ENCODE measurements around the gene ZNF266. TPM values are rescaled to one million over a fixed set of nuclear protein-coding genes. Genes with fewer than 3 reads are reported as not detected.

ZNF266 gene
- total RNA-seq, 1 donor from 2014 or later = 20.9 TPM

GRCh38 chr19:9430444-9430843 lies 4.9 kb downstream of the ZNF266 start:
- no peak for DNase-seq (ENCODE audit: low spot score)
- peaks cover 35% of the 10 kb centered on the region for H3K36me3 Mint-ChIP-seq (ENCODE audit: low read depth, unreplicated experiment)

GRCh38 chr19:9427941-9428340 lies 7.4 kb downstream of the ZNF266 start:
- Mint-ChIP-seq H3K27ac (ENCODE audit: unreplicated experiment) (no peak overlapping the region), H3K9me3 (ENCODE audit: unreplicated experiment) (peaks cover 8% of the 10 kb centered on the region), H3K4me3 (ENCODE audit: unreplicated experiment) (no peak overlapping the region), H3K4me1 (ENCODE audit: unreplicated experiment) (no peaks in the 10 kb centered on the region), H3K36me3 (ENCODE audit: low read depth, unreplicated experiment) (peaks cover 56% of the 10 kb centered on the region), H3K27me3 (ENCODE audit: unreplicated experiment) (peaks cover 6% of the 10 kb centered on the region)
- no peak for DNase-seq (ENCODE audit: low spot score)
- no peak for TF ChIP-seq CTCF (IDR thresholded peaks at IDR 0.05; ENCODE audit: unreplicated experiment)

More at GRCh38 chr19:9430444-9430843, 4.9 kb downstream of the ZNF266 start:
- H3K27me3 Mint-ChIP-seq (ENCODE audit: unreplicated experiment) = peaks cover 3% of the 10 kb centered on the region
- TF ChIP-seq CTCF (IDR thresholded peaks at IDR 0.05; ENCODE audit: unreplicated experiment) = no peak
- no peaks in the 10 kb centered on the region for H3K9me3 Mint-ChIP-seq (ENCODE audit: unreplicated experiment)
- peak overlapping the region; percentile 10 for H3K4me3 Mint-ChIP-seq (ENCODE audit: unreplicated experiment)
- H3K27ac Mint-ChIP-seq (ENCODE audit: unreplicated experiment) = no peak overlapping the region
- H3K4me1 Mint-ChIP-seq (ENCODE audit: unreplicated experiment) = peaks cover 4% of the 10 kb centered on the region

GRCh38 chr19:9413240-9413954 lies 22.0 kb downstream of the ZNF266 start:
- Mint-ChIP-seq H3K27ac (ENCODE audit: unreplicated experiment) (no peak overlapping the region), H3K4me3 (ENCODE audit: unreplicated experiment) (peak overlapping the region; percentile 83), H3K27me3 (ENCODE audit: unreplicated experiment) (peaks cover 5% of the 10 kb centered on the region), H3K9me3 (ENCODE audit: unreplicated experiment) (peaks cover 62% of the 10 kb centered on the region), H3K4me1 (ENCODE audit: unreplicated experiment) (no peaks in the 10 kb centered on the region), H3K36me3 (ENCODE audit: low read depth, unreplicated experiment) (peaks cover 82% of the 10 kb centered on the region)
- no peak for TF ChIP-seq CTCF (IDR thresholded peaks at IDR 0.05; ENCODE audit: unreplicated experiment)
- no peak for DNase-seq (ENCODE audit: low spot score)

- Mint-ChIP-seq H3K9me3 (ENCODE audit: unreplicated experiment) (peaks cover 42% of the 10 kb centered on the region), H3K4me1 (ENCODE audit: unreplicated experiment) (no peaks in the 10 kb centered on the region), H3K27ac (ENCODE audit: unreplicated experiment) (no peak overlapping the region), H3K27me3 (ENCODE audit: unreplicated experiment) (peaks cover 7% of the 10 kb centered on the region), H3K36me3 (ENCODE audit: low read depth, unreplicated experiment) (peaks cover 37% of the 10 kb centered on the region), H3K4me3 (ENCODE audit: unreplicated experiment) (no peak overlapping the region)
- DNase-seq (ENCODE audit: low spot score) = no peak
- TF ChIP-seq CTCF (IDR thresholded peaks at IDR 0.05; ENCODE audit: unreplicated experiment) = no peak
Observed at GRCh38 chr19:9407827-9408226, 27.5 kb downstream of the ZNF266 start.

GRCh38 chr19:9406798-9407352 lies 28.5 kb downstream of the ZNF266 start:
- Mint-ChIP-seq H3K4me1 (ENCODE audit: unreplicated experiment) (no peaks in the 10 kb centered on the region), H3K4me3 (ENCODE audit: unreplicated experiment) (no peak overlapping the region), H3K36me3 (ENCODE audit: low read depth, unreplicated experiment) (peaks cover 27% of the 10 kb centered on the region), H3K27ac (ENCODE audit: unreplicated experiment) (no peak overlapping the region), H3K27me3 (ENCODE audit: unreplicated experiment) (peaks cover 8% of the 10 kb centered on the region), H3K9me3 (ENCODE audit: unreplicated experiment) (peaks cover 38% of the 10 kb centered on the region)
- no peak for TF ChIP-seq CTCF (IDR thresholded peaks at IDR 0.05; ENCODE audit: unreplicated experiment)
- DNase-seq (ENCODE audit: low spot score) = no peak
